GM18511 (cell line): ENCODE data around the gene COX6B2.

Experiments used
- ATAC-seq: cut with Tn5 transposase; IDR thresholded peaks from one replicate; pipeline ENCODE4 v1.9.1; 2021; ENCODE audit warnings: mild to moderate bottlenecking, moderate library complexity; ENCODE audit not compliant: unreplicated experiment

The COX6B2 gene

GRCh38 chr19:55362990-55363716 is 8.6 kb upstream of the COX6B2 start, which contains the start of gene GARIN5B:
GARIN5B (minus strand) TSS chr19:55363260; CDS start chr19:55363066, 194 bp downstream.
- ATAC-seq, result no peak

- ATAC-seq, result no peak
These were observed 7.9 kb upstream of the COX6B2 start for GRCh38 chr19:55362174-55362989.

- ATAC-seq, result no peak
These were observed 6.4 kb upstream of the COX6B2 start for GRCh38 chr19:55360902-55361301.

GRCh38 chr19:55358943-55359908 is 4.7 kb upstream of the COX6B2 start:
- no peak for ATAC-seq

GRCh38 chr19:55358493-55358892 is 4.0 kb upstream of the COX6B2 start:
- no peak for ATAC-seq

GRCh38 chr19:55355213-55355821 is 798 bp upstream of the COX6B2 start:
- no peak for ATAC-seq

- ATAC-seq, result no peak
These were observed 469 bp downstream of the COX6B2 start for GRCh38 chr19:55353803-55354697.

GRCh38 chr19:55353356-55353802 is 1.1 kb downstream of the COX6B2 start:
- ATAC-seq, result no peak

- ATAC-seq, result no peak
These were observed 1.9 kb downstream of the COX6B2 start for GRCh38 chr19:55352549-55353145.

- ATAC-seq, result no peak
These were observed 2.5 kb downstream of the COX6B2 start for GRCh38 chr19:55352040-55352439.

- no peak for ATAC-seq
These were observed 3.8 kb downstream of the COX6B2 start for GRCh38 chr19:55350620-55351315.

GRCh38 chr19:55348317-55349034 is 6.0 kb downstream of the COX6B2 start:
- no peak for ATAC-seq

GRCh38 chr19:55347442-55348009 is 7.0 kb downstream of the COX6B2 start:
- ATAC-seq, result no peak

GRCh38 chr19:55346725-55347441 is 7.6 kb downstream of the COX6B2 start:
- ATAC-seq, result no peak

GRCh38 chr19:55345818-55346724 is 8.4 kb downstream of the COX6B2 start:
- no peak for ATAC-seq
